GM18858 (cell line): ENCODE results near the gene PEAK1.

ENCODE experiments used
- ATAC-seq: cut with Tn5 transposase; IDR thresholded peaks from one replicate; pipeline ENCODE4 v1.9.1; 2021; ENCODE audit not compliant: unreplicated experiment

PEAK1 gene

GRCh38 chr15:77069521-77070121 is 350.3 kb downstream of the PEAK1 start:
- no peak for ATAC-seq

GRCh38 chr15:77068633-77069032 is 351.3 kb downstream of the PEAK1 start:
- no peak for ATAC-seq

GRCh38 chr15:77067691-77068367 is 352.1 kb downstream of the PEAK1 start:
- ATAC-seq = no peak

- no peak for ATAC-seq
These were observed 352.8 kb downstream of the PEAK1 start for GRCh38 chr15:77066971-77067690.

GRCh38 chr15:77064539-77065308 is 355.2 kb downstream of the PEAK1 start:
- no peak for ATAC-seq

GRCh38 chr15:77064063-77064462 is 355.8 kb downstream of the PEAK1 start:
- ATAC-seq = no peak

- no peak for ATAC-seq
These were observed 356.7 kb downstream of the PEAK1 start for GRCh38 chr15:77063249-77063648.

- ATAC-seq = no peak
These were observed 359.4 kb downstream of the PEAK1 start for GRCh38 chr15:77060546-77060945.

GRCh38 chr15:77059786-77060361 is 360.0 kb downstream of the PEAK1 start:
- no peak for ATAC-seq

- ATAC-seq = no peak
These were observed 361.4 kb downstream of the PEAK1 start for GRCh38 chr15:77058468-77058867.

GRCh38 chr15:77057685-77058084 is 362.2 kb downstream of the PEAK1 start:
- no peak for ATAC-seq

GRCh38 chr15:77057072-77057471 is 362.8 kb downstream of the PEAK1 start:
- ATAC-seq = no peak

- no peak for ATAC-seq
These were observed 366.2 kb downstream of the PEAK1 start for GRCh38 chr15:77053709-77054108.

GRCh38 chr15:77052556-77052955 is 367.3 kb downstream of the PEAK1 start:
- ATAC-seq = no peak
